Liver (tissue), 2 donors: ENCODE results near the gene EPM2A.

Experiments used
- ATF3 ChIP-seq: IDR thresholded peaks from 2 replicates; pipeline ENCODE4 v1.6.1; 2016; ENCODE audit warnings: antibody characterized with exemption
- REST ChIP-seq: IDR thresholded peaks from 2 replicates; pipeline ENCODE4 v1.6.1; 2016; ENCODE audit warnings: antibody characterized with exemption, mild to moderate bottlenecking
- TAF1 ChIP-seq: conservative IDR thresholded peaks from 2 replicates; pipeline ENCODE4 v1.6.1; 2016; ENCODE audit warnings: antibody characterized with exemption, mild to moderate bottlenecking
- donor health status: healthy.

- TF ChIP-seq TAF1 (no peak), REST (no peak), ATF3 (no peak)
Observed at GRCh38 chr6:145673504-145673903, 61.8 kb downstream of the EPM2A start.
